ENCODE measurements around the gene IER3.

Gene IER3

GRCh38 chr6:30744054-30744805 is at the start of gene IER3:
Gene IER3 (minus strand): TSS chr6:30744547. CDS start chr6:30744518, 29 bp downstream.
- Histone ChIP-seq H3K4me3 (ENCODE audit: low read depth, low read length) (peak within 1 kb of the TSS; percentile 74), H3K36me3 (ENCODE audit: control insufficient read depth, insufficient read depth, low read length) (peaks cover 19% of the 10 kb centered on the region), H3K9ac (ENCODE audit: low read depth, low read length) (peak within 1 kb of the TSS; percentile 52), H3K9me3 (ENCODE audit: control insufficient read depth, insufficient read depth, low read length) (no peaks in the 10 kb centered on the region), H3K27me3 (ENCODE audit: control insufficient read depth, insufficient read depth, low read length) (peaks cover 3% of the 10 kb centered on the region; the same call in 1 of the 2 replicates), H3K27ac (ENCODE audit: low read depth, low read length) (peak within 1 kb of the TSS; percentile 90), H3K4me1 (ENCODE audit: control insufficient read depth, insufficient read depth, low read length) (peaks cover 10% of the 10 kb centered on the region; the same call in 1 of the 2 replicates)

GRCh38 chr6:30793521-30794194 is 49.3 kb upstream of the IER3 start:
- Histone ChIP-seq H3K9me3 (ENCODE audit: control insufficient read depth, insufficient read depth, low read length) (no peaks in the 10 kb centered on the region), H3K27ac (ENCODE audit: low read depth, low read length) (no peak overlapping the region), H3K4me1 (ENCODE audit: control insufficient read depth, insufficient read depth, low read length) (no peaks in the 10 kb centered on the region), H3K27me3 (ENCODE audit: control insufficient read depth, insufficient read depth, low read length) (peaks cover 33% of the 10 kb centered on the region), H3K4me3 (ENCODE audit: low read depth, low read length) (no peak overlapping the region), H3K9ac (ENCODE audit: low read depth, low read length) (no peak overlapping the region), H3K36me3 (ENCODE audit: control insufficient read depth, insufficient read depth, low read length) (no peaks in the 10 kb centered on the region)

GRCh38 chr6:30792786-30793185 is 48.4 kb upstream of the IER3 start:
- H3K36me3 ChIP-seq (ENCODE audit: control insufficient read depth, insufficient read depth, low read length) = no peaks in the 10 kb centered on the region
- peaks cover 42% of the 10 kb centered on the region for H3K27me3 ChIP-seq (ENCODE audit: control insufficient read depth, insufficient read depth, low read length)
- H3K4me1 ChIP-seq (ENCODE audit: control insufficient read depth, insufficient read depth, low read length) = no peaks in the 10 kb centered on the region
- H3K9me3 ChIP-seq (ENCODE audit: control insufficient read depth, insufficient read depth, low read length) = no peaks in the 10 kb centered on the region
- no peak overlapping the region for H3K4me3 ChIP-seq (ENCODE audit: low read depth, low read length)
- no peak overlapping the region for H3K9ac ChIP-seq (ENCODE audit: low read depth, low read length)
- no peak overlapping the region for H3K27ac ChIP-seq (ENCODE audit: low read depth, low read length)

GRCh38 chr6:30790724-30791383 is 46.5 kb upstream of the IER3 start:
- Histone ChIP-seq H3K27me3 (ENCODE audit: control insufficient read depth, insufficient read depth, low read length) (peaks cover 43% of the 10 kb centered on the region), H3K4me1 (ENCODE audit: control insufficient read depth, insufficient read depth, low read length) (no peaks in the 10 kb centered on the region), H3K9me3 (ENCODE audit: control insufficient read depth, insufficient read depth, low read length) (no peaks in the 10 kb centered on the region), H3K4me3 (ENCODE audit: low read depth, low read length) (no peak overlapping the region), H3K9ac (ENCODE audit: low read depth, low read length) (no peak overlapping the region), H3K36me3 (ENCODE audit: control insufficient read depth, insufficient read depth, low read length) (no peaks in the 10 kb centered on the region), H3K27ac (ENCODE audit: low read depth, low read length) (no peak overlapping the region)

- peaks cover 43% of the 10 kb centered on the region for H3K27me3 ChIP-seq (ENCODE audit: control insufficient read depth, insufficient read depth, low read length)
- H3K9me3 ChIP-seq (ENCODE audit: control insufficient read depth, insufficient read depth, low read length) = no peaks in the 10 kb centered on the region
- H3K4me1 ChIP-seq (ENCODE audit: control insufficient read depth, insufficient read depth, low read length) = no peaks in the 10 kb centered on the region
- no peak overlapping the region for H3K9ac ChIP-seq (ENCODE audit: low read depth, low read length)
- no peak overlapping the region for H3K4me3 ChIP-seq (ENCODE audit: low read depth, low read length)
- no peaks in the 10 kb centered on the region for H3K36me3 ChIP-seq (ENCODE audit: control insufficient read depth, insufficient read depth, low read length)
- no peak overlapping the region for H3K27ac ChIP-seq (ENCODE audit: low read depth, low read length)
Measured at GRCh38 chr6:30789606-30790005, 45.3 kb upstream of the IER3 start.

GRCh38 chr6:30787954-30788353 is 43.6 kb upstream of the IER3 start:
- Histone ChIP-seq H3K27me3 (ENCODE audit: control insufficient read depth, insufficient read depth, low read length) (peaks cover 43% of the 10 kb centered on the region), H3K4me3 (ENCODE audit: low read depth, low read length) (no peak overlapping the region), H3K27ac (ENCODE audit: low read depth, low read length) (no peak overlapping the region), H3K4me1 (ENCODE audit: control insufficient read depth, insufficient read depth, low read length) (no peaks in the 10 kb centered on the region), H3K9me3 (ENCODE audit: control insufficient read depth, insufficient read depth, low read length) (no peaks in the 10 kb centered on the region), H3K9ac (ENCODE audit: low read depth, low read length) (no peak overlapping the region), H3K36me3 (ENCODE audit: control insufficient read depth, insufficient read depth, low read length) (no peaks in the 10 kb centered on the region)

GRCh38 chr6:30782425-30783014 is 38.2 kb upstream of the IER3 start:
- no peaks in the 10 kb centered on the region for H3K36me3 ChIP-seq (ENCODE audit: control insufficient read depth, insufficient read depth, low read length)
- peaks cover 4% of the 10 kb centered on the region; the same call in 1 of the 2 replicates for H3K4me1 ChIP-seq (ENCODE audit: control insufficient read depth, insufficient read depth, low read length)
- no peak overlapping the region for H3K4me3 ChIP-seq (ENCODE audit: low read depth, low read length)
- no peaks in the 10 kb centered on the region for H3K27me3 ChIP-seq (ENCODE audit: control insufficient read depth, insufficient read depth, low read length)
- no peak overlapping the region for H3K27ac ChIP-seq (ENCODE audit: low read depth, low read length)
- H3K9me3 ChIP-seq (ENCODE audit: control insufficient read depth, insufficient read depth, low read length) = no peaks in the 10 kb centered on the region
- no peak overlapping the region for H3K9ac ChIP-seq (ENCODE audit: low read depth, low read length)

GRCh38 chr6:30781743-30782424 is 37.5 kb upstream of the IER3 start:
- H3K4me1 ChIP-seq (ENCODE audit: control insufficient read depth, insufficient read depth, low read length) = peaks cover 4% of the 10 kb centered on the region; the same call in 1 of the 2 replicates
- no peaks in the 10 kb centered on the region for H3K9me3 ChIP-seq (ENCODE audit: control insufficient read depth, insufficient read depth, low read length)
- H3K4me3 ChIP-seq (ENCODE audit: low read depth, low read length) = no peak overlapping the region
- H3K36me3 ChIP-seq (ENCODE audit: control insufficient read depth, insufficient read depth, low read length) = no peaks in the 10 kb centered on the region
- H3K9ac ChIP-seq (ENCODE audit: low read depth, low read length) = no peak overlapping the region
- H3K27ac ChIP-seq (ENCODE audit: low read depth, low read length) = no peak overlapping the region
- no peaks in the 10 kb centered on the region for H3K27me3 ChIP-seq (ENCODE audit: control insufficient read depth, insufficient read depth, low read length)

- H3K4me3 ChIP-seq (ENCODE audit: low read depth, low read length) = no peak overlapping the region
- no peaks in the 10 kb centered on the region for H3K9me3 ChIP-seq (ENCODE audit: control insufficient read depth, insufficient read depth, low read length)
- H3K36me3 ChIP-seq (ENCODE audit: control insufficient read depth, insufficient read depth, low read length) = no peaks in the 10 kb centered on the region
- H3K27me3 ChIP-seq (ENCODE audit: control insufficient read depth, insufficient read depth, low read length) = no peaks in the 10 kb centered on the region
- no peak overlapping the region for H3K27ac ChIP-seq (ENCODE audit: low read depth, low read length)
- peaks cover 4% of the 10 kb centered on the region; the same call in 1 of the 2 replicates for H3K4me1 ChIP-seq (ENCODE audit: control insufficient read depth, insufficient read depth, low read length)
- no peak overlapping the region for H3K9ac ChIP-seq (ENCODE audit: low read depth, low read length)
Measured at GRCh38 chr6:30781395-30781742, 37.0 kb upstream of the IER3 start.

GRCh38 chr6:30780642-30780920 is 36.2 kb upstream of the IER3 start:
- Histone ChIP-seq H3K4me1 (ENCODE audit: control insufficient read depth, insufficient read depth, low read length) (peaks cover 4% of the 10 kb centered on the region; the same call in 1 of the 2 replicates), H3K9me3 (ENCODE audit: control insufficient read depth, insufficient read depth, low read length) (no peaks in the 10 kb centered on the region), H3K27me3 (ENCODE audit: control insufficient read depth, insufficient read depth, low read length) (no peaks in the 10 kb centered on the region), H3K27ac (ENCODE audit: low read depth, low read length) (no peak overlapping the region), H3K9ac (ENCODE audit: low read depth, low read length) (no peak overlapping the region), H3K4me3 (ENCODE audit: low read depth, low read length) (no peak overlapping the region), H3K36me3 (ENCODE audit: control insufficient read depth, insufficient read depth, low read length) (no peaks in the 10 kb centered on the region)
